IMR-90 (cell line): ENCODE data around the gene BMP2K. TPM values are rescaled to one million over a fixed set of nuclear protein-coding genes. Genes with fewer than 3 reads are reported as not detected.

ENCODE experiments used
- ATAC-seq: fragments of 200-7000 bp; cut with Tn5 transposase; 2 replicates; pipeline ENCODE4 v1.9.1; 2020; ENCODE audit warnings: low read depth, mild to moderate bottlenecking, moderate library complexity
- BruUV-seq: library from RNA; stranded (reverse); fragments of 400-500 nt; replicated peaks from 2 replicates; lab custom pipeline; 2021; lab: Mats Ljungman, UMichigan
- CTCF ChIA-PET: fragments of 300-600 bp; formaldehyde crosslinking; extraction: SDS; loops from one replicate; lab custom pipeline; 2021; ENCODE audit warnings: antibody characterized with exemption; lab: Yijun Ruan, JAX
- POLR2A ChIA-PET: fragments of 300-600 bp; sonication (Branson Sonifier 250); formaldehyde crosslinking; loops from one replicate; lab custom pipeline; 2022; ENCODE audit warnings: antibody characterized with exemption; ENCODE audit not compliant: unreplicated experiment; lab: Charles Lee
- DNase-seq: peaks from one replicate; pipeline ENCODE4 v3.0.0; 2013
- H2AFZ ChIP-seq: replicated peaks from 2 replicates; pipeline ENCODE3; 2013; ENCODE audit warnings: low read length, mild to moderate bottlenecking; ENCODE audit not compliant: poor library complexity
- H2AK5ac ChIP-seq: 2 replicates; pipeline ENCODE4 v1.6.1; 2013; ENCODE audit warnings: low read depth, low read length, inconsistent platforms
- H2AK9ac ChIP-seq: replicated peaks from 2 replicates; pipeline ENCODE3; 2013; ENCODE audit warnings: mild to moderate bottlenecking, low read depth, low read length, moderate library complexity; ENCODE audit not compliant: poor library complexity
- H2BK120ac ChIP-seq: 2 replicates; pipeline ENCODE4 v1.6.1; 2013; ENCODE audit warnings: low read depth, low read length, inconsistent platforms
- H2BK15ac ChIP-seq: 3 replicates; pipeline ENCODE4 v1.6.1; 2013; ENCODE audit warnings: low read depth, low read length, inconsistent platforms
- H2BK20ac ChIP-seq: 2 replicates; pipeline ENCODE4 v1.6.1; 2013; ENCODE audit warnings: low read depth, mild to moderate bottlenecking, inconsistent platforms, low read length, moderate library complexity
- H2BK5ac ChIP-seq: 2 replicates; pipeline ENCODE4 v1.6.1; 2013; ENCODE audit warnings: mild to moderate bottlenecking, low read depth, low read length, inconsistent platforms; ENCODE audit not compliant: poor library complexity, severe bottlenecking
- H3K14ac ChIP-seq: replicated peaks from 2 replicates; pipeline ENCODE4 v1.6.1; 2013; ENCODE audit warnings: low read depth, low read length, inconsistent platforms
- H3K18ac ChIP-seq: 2 replicates; pipeline ENCODE4 v1.6.1; 2013; ENCODE audit warnings: low read depth, low read length, control low read depth
- H3K23ac ChIP-seq: 2 replicates; pipeline ENCODE4 v1.6.1; 2013; ENCODE audit warnings: low read depth, low read length, inconsistent platforms
- H3K27ac ChIP-seq: 2 replicates; pipeline ENCODE4 v1.5.1; 2013; ENCODE audit warnings: mild to moderate bottlenecking, control low read depth, low read length; ENCODE audit not compliant: insufficient read depth
- H3K27me3 ChIP-seq: 2 replicates; pipeline ENCODE4 v1.6.1; 2013; ENCODE audit warnings: low read length; ENCODE audit not compliant: control insufficient read depth, insufficient read depth
- H3K36me3 ChIP-seq: 2 replicates; pipeline ENCODE4 v1.6.1; 2013; ENCODE audit warnings: low read length, mixed read lengths; ENCODE audit not compliant: control insufficient read depth, insufficient read depth
- H3K4ac ChIP-seq: 2 replicates; pipeline ENCODE4 v1.6.1; 2013; ENCODE audit warnings: low read depth, low read length, inconsistent platforms
- H3K4me1 ChIP-seq: 2 replicates; pipeline ENCODE4 v1.6.1; 2013; ENCODE audit warnings: low read length, mixed read lengths; ENCODE audit not compliant: control insufficient read depth, insufficient read depth
- H3K4me2 ChIP-seq: 2 replicates; pipeline ENCODE4 v1.6.1; 2013; ENCODE audit warnings: low read depth, mild to moderate bottlenecking, control low read depth, low read length, moderate library complexity
- H3K4me3 ChIP-seq: 2 replicates; pipeline ENCODE4 v1.5.1; 2013; ENCODE audit warnings: low read depth, mild to moderate bottlenecking, control low read depth, low read length, moderate library complexity; ENCODE audit not compliant: insufficient read depth
- H3K56ac ChIP-seq: 2 replicates; pipeline ENCODE4 v1.6.1; 2013; ENCODE audit warnings: low read length, inconsistent platforms; ENCODE audit not compliant: insufficient read depth; ENCODE audit errors: extremely low read depth
- H3K79me1 ChIP-seq, 2 experiments: 2 replicates each; pipeline ENCODE4 v1.6.1; 2013; ENCODE audit warnings: low read length in 2 of 2, inconsistent platforms in 1 of 2, low read depth in 1 of 2
- H3K9ac ChIP-seq: 2 replicates; pipeline ENCODE4 v1.6.1; 2013; ENCODE audit warnings: low read depth, low read length, control low read depth
- H3K9me1 ChIP-seq: 2 replicates; pipeline ENCODE4 v1.6.1; 2013; ENCODE audit warnings: low read length, inconsistent platforms; ENCODE audit not compliant: insufficient read depth
- H3K9me3 ChIP-seq: 2 replicates; pipeline ENCODE4 v1.6.1; 2013; ENCODE audit warnings: low read length; ENCODE audit not compliant: control insufficient read depth, insufficient read depth
- H4K20me1 ChIP-seq: 2 replicates; pipeline ENCODE4 v1.6.1; 2013; ENCODE audit warnings: low read length, inconsistent platforms; ENCODE audit not compliant: insufficient read depth
- H4K5ac ChIP-seq: 2 replicates; pipeline ENCODE4 v1.6.1; 2013; ENCODE audit warnings: mild to moderate bottlenecking, low read depth, low read length, control low read depth
- H4K8ac ChIP-seq, 2 experiments: 2 replicates each; pipeline ENCODE4 v1.6.1; 2013; ENCODE audit warnings: low read depth in 2 of 2, low read length in 2 of 2, control low read depth in 1 of 2, inconsistent platforms in 1 of 2
- H4K91ac ChIP-seq: 2 replicates; pipeline ENCODE4 v1.6.1; 2013; ENCODE audit warnings: low read depth, low read length, inconsistent platforms; ENCODE audit not compliant: insufficient read depth
- BHLHE40 ChIP-seq: fragments of 150-350 bp; IDR thresholded peaks from 2 replicates; pipeline ENCODE4 v1.6.1; 2016; ENCODE audit warnings: mild to moderate bottlenecking, low read depth, low read length
- CEBPB ChIP-seq: IDR thresholded peaks from 2 replicates; pipeline ENCODE4 v1.6.1; 2012; ENCODE audit warnings: low read depth, low read length, improper control_type of control experiment
- CHD1 ChIP-seq: IDR thresholded peaks from 2 replicates; pipeline ENCODE4 v1.6.1; 2012; ENCODE audit warnings: low read depth, low read length, improper control_type of control experiment
- MAZ ChIP-seq: IDR thresholded peaks from 2 replicates; pipeline ENCODE4 v1.6.1; 2012; ENCODE audit warnings: low read depth, mild to moderate bottlenecking, low read length, improper control_type of control experiment, moderate library complexity, borderline replicate concordance
- MXI1 ChIP-seq: IDR thresholded peaks from 2 replicates; pipeline ENCODE4 v1.6.1; 2012; ENCODE audit warnings: low read depth, mild to moderate bottlenecking, low read length, moderate library complexity, borderline replicate concordance
- NFE2L2 ChIP-seq: fragments of 150-350 bp; IDR thresholded peaks from 2 replicates; pipeline ENCODE4 v1.6.1; 2016; ENCODE audit warnings: low read depth, mild to moderate bottlenecking, low read length
- RAD21 ChIP-seq: IDR thresholded peaks from 2 replicates; pipeline ENCODE4 v1.6.1; 2012; ENCODE audit warnings: low read length, improper control_type of control experiment
- SMC3 ChIP-seq: fragments of 150-350 bp; IDR thresholded peaks from 2 replicates; pipeline ENCODE4 v1.6.1; 2016; ENCODE audit warnings: low read depth, mild to moderate bottlenecking, antibody characterized with exemption, low read length, moderate library complexity
- WGBS, 2 experiments: methylation state at CpG; one replicate each; pipeline versions ENCODE4 v1.1.5 to v1.1.7; 2013; ENCODE audit warnings: missing lambda C conversion rate in 2 of 2; ENCODE audit not compliant: insufficient read length in 1 of 2; ENCODE audit errors: extremely low coverage in 2 of 2; 5-methylcytosine and 5-hydroxymethylcytosine counted together
- dilution Hi-C: fragments of 300-500 bp; cut with HindIII; formaldehyde crosslinking; loops from one replicate; pipeline ENCODE4 v1.14.3; 2018; ENCODE audit warnings: low sequenced_read_pairs; ENCODE audit not compliant: unreplicated experiment
- in situ Hi-C: fragments of 300-500 bp; cut with MboI; formaldehyde crosslinking; loops from 3 replicates; pipeline ENCODE4 v1.14.3; 2019; ENCODE audit warnings: low sequenced_read_pairs, inconsistent platforms, mixed read lengths
- intact Hi-C: fragments of 100-400 bp; cut with micrococcal nuclease; formaldehyde crosslinking; loops from 2 replicates; pipeline ENCODE4 v1.10.0; 2022
- polyA plus RNA-seq, 3 experiments: library from polyadenylated mRNA; depleted of rRNA; stranded (reverse); fragments of >200 nt; gene quantifications; 2 replicates each; pipeline ENCODE4 v1.2.3, GENCODE V29; 2012; ENCODE audit warnings: low replicate concordance in 1 of 3
- total RNA-seq: library from RNA; depleted of rRNA; stranded (reverse); fragments of >200 nt; gene quantifications from 2 replicates; pipeline ENCODE4 v1.2.3, GENCODE V29; 2012

BMP2K gene
- total and polyA plus RNA-seq, 2 of the 4 experiments (the other 2 are of a cell fraction): 15.8 to 46.1 TPM

GRCh38 chr4:78770091-78770642 lies 6.0 kb upstream of the BMP2K start:
- no peak for TF ChIP-seq CEBPB
- no peak for TF ChIP-seq NFE2L2
- no peak for TF ChIP-seq MXI1
- no peak for TF ChIP-seq SMC3
- no peak for TF ChIP-seq CHD1
- TF ChIP-seq BHLHE40: no peak
- no peak for TF ChIP-seq MAZ
- no peak for TF ChIP-seq RAD21
- Histone ChIP-seq H3K9ac (no peak overlapping the region), H3K36me3 (no peaks in the 10 kb centered on the region), H3K9me3 (no peaks in the 10 kb centered on the region), H3K18ac (peak overlapping the region; percentile 64; the same call in 1 of the 2 replicates), H4K91ac (no peak overlapping the region), H2BK5ac (no peak overlapping the region), H3K27me3 (no peaks in the 10 kb centered on the region), H4K8ac (no peak overlapping the region), H2AFZ (no peak overlapping the region), H3K4ac (no peak overlapping the region), H2AK9ac (no peak overlapping the region), H3K56ac (no peak overlapping the region), H3K9me1 (peaks cover 3% of the 10 kb centered on the region), H3K23ac (no peak overlapping the region), H2BK120ac (no peak overlapping the region), H3K27ac (no peak overlapping the region), H4K20me1 (no peaks in the 10 kb centered on the region), H2BK15ac (peak overlapping the region; percentile 21; the same call in 1 of the 3 replicates), H2AK5ac (no peak overlapping the region), H4K5ac (no peak overlapping the region), H3K4me3 (no peak overlapping the region), H2BK20ac (no peak overlapping the region), H3K4me1 (peaks cover 9% of the 10 kb centered on the region), H3K4me2 (no peak overlapping the region), H3K79me1 (peaks cover 1 to 12% of the 10 kb centered on the region in 2 experiments; a peak in 1 of 4 replicates), H3K14ac (no peak overlapping the region)
- DNase-seq (no peak), ATAC-seq (no peak)
- intact Hi-C loops: loop anchor here (10.0 kb wide), 1 partner anchor 815 kb away; no protein-coding TSS in a partner anchor
- dilution Hi-C loops: no loop called here
- ChIA-PET POLR2A (no interaction called here), CTCF (no interaction called here)
- in situ Hi-C loops: loop anchor here (10.0 kb wide), 1 partner anchor 115 kb away; no protein-coding TSS in a partner anchor
- BruUV-seq: no TSS peak
- WGBS, 2 experiments: 100% methylated on average over 1 of the region's 3 CpGs; no CpG with 5 or more reads in 1 of the 2 experiments
